SK-N-SH (cell line): ENCODE measurements around the gene MYEOV.

Experiments
- CHD2 ChIP-seq: fragments of 150-350 bp; IDR thresholded peaks from 2 replicates; pipeline ENCODE4 v1.6.1; 2018; ENCODE audit warnings: low read length; ENCODE audit not compliant: partially characterized antibody
- GABPA ChIP-seq: IDR thresholded peaks from 2 replicates; pipeline ENCODE4 v1.4.0; 2012; ENCODE audit warnings: low read depth, mild to moderate bottlenecking
- POLR2AphosphoS5 ChIP-seq: IDR thresholded peaks from 2 replicates; pipeline ENCODE4 v1.6.1; 2012; ENCODE audit warnings: low read depth, low read length
- TAF1 ChIP-seq: IDR thresholded peaks from 2 replicates; pipeline ENCODE4 v1.6.1; 2012; ENCODE audit warnings: low read depth, mild to moderate bottlenecking, low read length, moderate library complexity, borderline replicate concordance
- ZBTB33 ChIP-seq: IDR thresholded peaks from 2 replicates; pipeline ENCODE4 v1.4.0; 2012; ENCODE audit warnings: low read depth, borderline replicate concordance
- TF ChIP-seq, protein P1 (sequence below): fragments of 200-600 bp; sonication (generic); IDR thresholded peaks from 2 replicates; pipeline ENCODE4 v1.6.1; 2017; ENCODE audit warnings: antibody characterized with exemption, mild to moderate bottlenecking, moderate library complexity
- TF ChIP-seq, protein P2 (sequence below): IDR thresholded peaks from 2 replicates; pipeline ENCODE4 v1.4.0; 2012; ENCODE audit warnings: low read depth, borderline replicate concordance
- TF ChIP-seq, protein P3 (sequence below): IDR thresholded peaks from 2 replicates; pipeline ENCODE4 v1.6.1; 2012; ENCODE audit warnings: mild to moderate bottlenecking, low read depth, low read length, moderate library complexity

- TF ChIP-seq, protein P1, sequence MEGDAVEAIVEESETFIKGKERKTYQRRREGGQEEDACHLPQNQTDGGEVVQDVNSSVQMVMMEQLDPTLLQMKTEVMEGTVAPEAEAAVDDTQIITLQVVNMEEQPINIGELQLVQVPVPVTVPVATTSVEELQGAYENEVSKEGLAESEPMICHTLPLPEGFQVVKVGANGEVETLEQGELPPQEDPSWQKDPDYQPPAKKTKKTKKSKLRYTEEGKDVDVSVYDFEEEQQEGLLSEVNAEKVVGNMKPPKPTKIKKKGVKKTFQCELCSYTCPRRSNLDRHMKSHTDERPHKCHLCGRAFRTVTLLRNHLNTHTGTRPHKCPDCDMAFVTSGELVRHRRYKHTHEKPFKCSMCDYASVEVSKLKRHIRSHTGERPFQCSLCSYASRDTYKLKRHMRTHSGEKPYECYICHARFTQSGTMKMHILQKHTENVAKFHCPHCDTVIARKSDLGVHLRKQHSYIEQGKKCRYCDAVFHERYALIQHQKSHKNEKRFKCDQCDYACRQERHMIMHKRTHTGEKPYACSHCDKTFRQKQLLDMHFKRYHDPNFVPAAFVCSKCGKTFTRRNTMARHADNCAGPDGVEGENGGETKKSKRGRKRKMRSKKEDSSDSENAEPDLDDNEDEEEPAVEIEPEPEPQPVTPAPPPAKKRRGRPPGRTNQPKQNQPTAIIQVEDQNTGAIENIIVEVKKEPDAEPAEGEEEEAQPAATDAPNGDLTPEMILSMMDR: no peak
- TF ChIP-seq, protein P2, sequence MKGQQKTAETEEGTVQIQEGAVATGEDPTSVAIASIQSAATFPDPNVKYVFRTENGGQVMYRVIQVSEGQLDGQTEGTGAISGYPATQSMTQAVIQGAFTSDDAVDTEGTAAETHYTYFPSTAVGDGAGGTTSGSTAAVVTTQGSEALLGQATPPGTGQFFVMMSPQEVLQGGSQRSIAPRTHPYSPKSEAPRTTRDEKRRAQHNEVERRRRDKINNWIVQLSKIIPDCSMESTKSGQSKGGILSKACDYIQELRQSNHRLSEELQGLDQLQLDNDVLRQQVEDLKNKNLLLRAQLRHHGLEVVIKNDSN: no peak
- TF ChIP-seq ZBTB33: no peak
- no peak for TF ChIP-seq CHD2
- no peak for TF ChIP-seq TAF1
- TF ChIP-seq GABPA: no peak
- TF ChIP-seq, protein P3, sequence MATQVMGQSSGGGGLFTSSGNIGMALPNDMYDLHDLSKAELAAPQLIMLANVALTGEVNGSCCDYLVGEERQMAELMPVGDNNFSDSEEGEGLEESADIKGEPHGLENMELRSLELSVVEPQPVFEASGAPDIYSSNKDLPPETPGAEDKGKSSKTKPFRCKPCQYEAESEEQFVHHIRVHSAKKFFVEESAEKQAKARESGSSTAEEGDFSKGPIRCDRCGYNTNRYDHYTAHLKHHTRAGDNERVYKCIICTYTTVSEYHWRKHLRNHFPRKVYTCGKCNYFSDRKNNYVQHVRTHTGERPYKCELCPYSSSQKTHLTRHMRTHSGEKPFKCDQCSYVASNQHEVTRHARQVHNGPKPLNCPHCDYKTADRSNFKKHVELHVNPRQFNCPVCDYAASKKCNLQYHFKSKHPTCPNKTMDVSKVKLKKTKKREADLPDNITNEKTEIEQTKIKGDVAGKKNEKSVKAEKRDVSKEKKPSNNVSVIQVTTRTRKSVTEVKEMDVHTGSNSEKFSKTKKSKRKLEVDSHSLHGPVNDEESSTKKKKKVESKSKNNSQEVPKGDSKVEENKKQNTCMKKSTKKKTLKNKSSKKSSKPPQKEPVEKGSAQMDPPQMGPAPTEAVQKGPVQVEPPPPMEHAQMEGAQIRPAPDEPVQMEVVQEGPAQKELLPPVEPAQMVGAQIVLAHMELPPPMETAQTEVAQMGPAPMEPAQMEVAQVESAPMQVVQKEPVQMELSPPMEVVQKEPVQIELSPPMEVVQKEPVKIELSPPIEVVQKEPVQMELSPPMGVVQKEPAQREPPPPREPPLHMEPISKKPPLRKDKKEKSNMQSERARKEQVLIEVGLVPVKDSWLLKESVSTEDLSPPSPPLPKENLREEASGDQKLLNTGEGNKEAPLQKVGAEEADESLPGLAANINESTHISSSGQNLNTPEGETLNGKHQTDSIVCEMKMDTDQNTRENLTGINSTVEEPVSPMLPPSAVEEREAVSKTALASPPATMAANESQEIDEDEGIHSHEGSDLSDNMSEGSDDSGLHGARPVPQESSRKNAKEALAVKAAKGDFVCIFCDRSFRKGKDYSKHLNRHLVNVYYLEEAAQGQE: no peak
- no peak for TF ChIP-seq POLR2AphosphoS5
Observed at GRCh38 chr11:69297787-69298266, 3.9 kb downstream of the MYEOV start.
